WERI-Rb-1 (cell line): ENCODE data around the gene EYS.

Experiments
- DNase-seq: peaks from one replicate; pipeline ENCODE4 v3.0.0-alpha.2; 2020
- H3K27ac ChIP-seq: fragments of 250-450 bp; sonication (Bioruptor Pico); 2 replicates; pipeline ENCODE4 v1.5.1; 2020; ENCODE audit warnings: mild to moderate bottlenecking, moderate library complexity
- H3K27me3 ChIP-seq: fragments of 250-450 bp; sonication (Bioruptor Pico); 2 replicates; pipeline ENCODE4 v1.5.1; 2021; ENCODE audit warnings: mild to moderate bottlenecking, low read depth, moderate library complexity; ENCODE audit not compliant: insufficient read depth, severe bottlenecking
- H3K36me3 ChIP-seq: fragments of 250-450 bp; sonication (Bioruptor Pico); 2 replicates; pipeline ENCODE4 v1.5.1; 2020; ENCODE audit warnings: mild to moderate bottlenecking, moderate library complexity
- H3K4me3 ChIP-seq: 2 replicates; pipeline ENCODE4 v1.5.1; 2011; ENCODE audit warnings: low read depth, mild to moderate bottlenecking, control low read depth, low read length
- H3K9me3 ChIP-seq: fragments of 250-450 bp; sonication (Bioruptor Pico); 2 replicates; pipeline ENCODE4 v1.5.1; 2021; ENCODE audit warnings: mild to moderate bottlenecking, moderate library complexity; ENCODE audit not compliant: severe bottlenecking
- TF ChIP-seq, protein P1 (sequence below): IDR thresholded peaks from 2 replicates; pipeline ENCODE4 v1.5.1; 2011; ENCODE audit warnings: low read depth, mild to moderate bottlenecking, control low read depth, inconsistent platforms, low read length

EYS gene

DNA sequence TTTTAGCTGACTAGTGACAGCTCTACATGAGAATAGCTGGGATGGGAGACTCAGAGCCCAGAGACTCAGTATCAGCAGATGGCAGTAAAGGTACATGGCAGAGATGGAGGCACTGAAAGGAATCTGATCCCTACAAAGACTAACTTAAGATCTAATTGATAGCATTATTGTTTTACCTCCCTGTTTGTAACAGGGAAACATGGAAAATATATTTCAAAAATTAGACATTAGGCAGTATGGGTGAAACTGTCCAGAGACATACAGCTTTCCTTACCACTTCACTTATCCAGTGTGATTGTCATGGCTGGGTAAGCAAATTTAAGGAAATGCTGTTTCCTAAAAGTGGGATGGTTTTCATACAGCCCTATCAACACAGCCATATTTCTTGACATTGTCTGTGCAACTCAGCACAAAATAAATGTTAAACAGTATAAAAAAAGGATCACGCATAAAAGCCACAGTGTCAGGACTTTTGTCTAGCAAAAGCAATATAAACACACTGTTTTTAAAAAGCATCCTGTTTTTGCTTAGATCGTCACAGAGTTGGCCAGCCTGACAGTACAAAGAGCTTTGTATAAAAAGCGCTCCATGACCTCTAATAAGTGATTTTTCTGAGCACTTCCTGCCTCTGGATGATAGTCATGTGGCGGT lies 1694.5 kb downstream of the EYS start:
- Histone ChIP-seq H3K4me3 (no peak overlapping the region), H3K27ac (no peak overlapping the region), H3K27me3 (no peaks in the 10 kb centered on the region), H3K9me3 (no peaks in the 10 kb centered on the region), H3K36me3 (no peaks in the 10 kb centered on the region)
- peak; percentile 52 for DNase-seq
- TF ChIP-seq, protein P1, sequence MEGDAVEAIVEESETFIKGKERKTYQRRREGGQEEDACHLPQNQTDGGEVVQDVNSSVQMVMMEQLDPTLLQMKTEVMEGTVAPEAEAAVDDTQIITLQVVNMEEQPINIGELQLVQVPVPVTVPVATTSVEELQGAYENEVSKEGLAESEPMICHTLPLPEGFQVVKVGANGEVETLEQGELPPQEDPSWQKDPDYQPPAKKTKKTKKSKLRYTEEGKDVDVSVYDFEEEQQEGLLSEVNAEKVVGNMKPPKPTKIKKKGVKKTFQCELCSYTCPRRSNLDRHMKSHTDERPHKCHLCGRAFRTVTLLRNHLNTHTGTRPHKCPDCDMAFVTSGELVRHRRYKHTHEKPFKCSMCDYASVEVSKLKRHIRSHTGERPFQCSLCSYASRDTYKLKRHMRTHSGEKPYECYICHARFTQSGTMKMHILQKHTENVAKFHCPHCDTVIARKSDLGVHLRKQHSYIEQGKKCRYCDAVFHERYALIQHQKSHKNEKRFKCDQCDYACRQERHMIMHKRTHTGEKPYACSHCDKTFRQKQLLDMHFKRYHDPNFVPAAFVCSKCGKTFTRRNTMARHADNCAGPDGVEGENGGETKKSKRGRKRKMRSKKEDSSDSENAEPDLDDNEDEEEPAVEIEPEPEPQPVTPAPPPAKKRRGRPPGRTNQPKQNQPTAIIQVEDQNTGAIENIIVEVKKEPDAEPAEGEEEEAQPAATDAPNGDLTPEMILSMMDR = peak; percentile 88

DNA sequence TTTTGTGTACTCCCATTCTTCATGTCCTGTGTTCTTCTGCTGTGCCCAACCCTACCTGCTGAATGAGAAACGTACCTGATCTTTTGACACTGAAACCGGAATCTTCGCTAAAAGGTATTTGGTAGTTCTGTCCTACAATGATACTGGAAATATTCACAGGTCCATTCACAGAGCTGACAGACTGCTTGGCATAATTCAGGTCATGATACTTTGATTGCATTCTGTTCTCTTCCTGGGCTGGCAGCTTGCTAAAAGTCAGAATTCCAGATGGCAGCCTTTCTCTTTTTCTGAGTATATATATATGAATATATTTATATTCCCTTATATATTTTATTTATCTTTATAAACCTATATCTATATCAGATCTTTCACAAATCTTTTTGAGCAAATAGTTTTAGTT lies 1696.4 kb downstream of the EYS start:
- Histone ChIP-seq H3K36me3 (no peaks in the 10 kb centered on the region), H3K9me3 (no peaks in the 10 kb centered on the region), H3K27me3 (no peaks in the 10 kb centered on the region), H3K4me3 (no peak overlapping the region), H3K27ac (no peak overlapping the region)
- TF ChIP-seq, protein P1 = no peak
- DNase-seq = no peak

DNA sequence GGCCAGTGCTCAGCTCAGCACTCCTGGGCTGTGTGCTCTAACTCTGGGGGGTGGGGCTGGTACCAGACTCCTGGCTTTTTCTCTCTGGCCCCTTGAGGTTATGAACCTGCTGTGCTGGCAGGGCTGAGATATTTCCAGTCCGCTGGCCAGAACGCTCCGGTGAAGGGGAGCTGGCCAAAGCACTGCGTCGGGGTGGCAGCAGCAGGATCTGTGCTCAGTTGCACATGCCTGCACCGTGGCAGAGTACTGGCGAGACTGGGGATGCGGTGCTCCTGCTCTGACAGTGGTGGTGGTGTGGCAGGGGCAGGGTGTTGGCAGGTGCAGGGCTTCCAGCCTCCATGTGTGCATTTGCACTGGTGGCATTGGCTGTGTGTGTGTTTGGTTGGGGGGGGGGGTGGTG lies 1697.0 kb downstream of the EYS start:
- H3K27me3 ChIP-seq = no peaks in the 10 kb centered on the region
- no peak for DNase-seq
- H3K9me3 ChIP-seq = no peaks in the 10 kb centered on the region
- no peak overlapping the region for H3K4me3 ChIP-seq
- no peak overlapping the region for H3K27ac ChIP-seq
- H3K36me3 ChIP-seq = no peaks in the 10 kb centered on the region
- TF ChIP-seq, protein P1 = no peak

DNA sequence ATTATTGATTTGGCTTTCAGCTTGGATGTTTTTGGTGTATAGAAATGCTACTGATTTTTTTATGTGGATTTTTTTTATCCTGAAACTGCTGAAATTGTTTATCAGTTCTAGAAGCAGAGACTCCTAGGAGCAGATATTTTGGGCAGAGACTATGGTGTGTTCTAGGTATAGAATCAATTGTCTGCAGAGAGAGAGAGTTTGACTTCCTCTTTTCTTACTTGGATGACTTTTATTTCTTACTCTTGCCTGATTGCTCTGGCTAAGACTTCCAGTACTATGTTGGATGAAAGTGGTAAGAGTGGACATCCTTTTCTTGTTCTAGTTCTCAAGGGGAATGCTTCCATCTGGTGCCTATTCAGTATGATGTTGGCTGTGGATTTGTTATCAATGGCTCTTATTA lies 1700.8 kb downstream of the EYS start:
- H3K27me3 ChIP-seq = no peaks in the 10 kb centered on the region
- no peaks in the 10 kb centered on the region for H3K36me3 ChIP-seq
- TF ChIP-seq, protein P1 = no peak
- H3K9me3 ChIP-seq = no peaks in the 10 kb centered on the region
- no peak overlapping the region for H3K4me3 ChIP-seq
- no peak overlapping the region for H3K27ac ChIP-seq
- DNase-seq = no peak

DNA sequence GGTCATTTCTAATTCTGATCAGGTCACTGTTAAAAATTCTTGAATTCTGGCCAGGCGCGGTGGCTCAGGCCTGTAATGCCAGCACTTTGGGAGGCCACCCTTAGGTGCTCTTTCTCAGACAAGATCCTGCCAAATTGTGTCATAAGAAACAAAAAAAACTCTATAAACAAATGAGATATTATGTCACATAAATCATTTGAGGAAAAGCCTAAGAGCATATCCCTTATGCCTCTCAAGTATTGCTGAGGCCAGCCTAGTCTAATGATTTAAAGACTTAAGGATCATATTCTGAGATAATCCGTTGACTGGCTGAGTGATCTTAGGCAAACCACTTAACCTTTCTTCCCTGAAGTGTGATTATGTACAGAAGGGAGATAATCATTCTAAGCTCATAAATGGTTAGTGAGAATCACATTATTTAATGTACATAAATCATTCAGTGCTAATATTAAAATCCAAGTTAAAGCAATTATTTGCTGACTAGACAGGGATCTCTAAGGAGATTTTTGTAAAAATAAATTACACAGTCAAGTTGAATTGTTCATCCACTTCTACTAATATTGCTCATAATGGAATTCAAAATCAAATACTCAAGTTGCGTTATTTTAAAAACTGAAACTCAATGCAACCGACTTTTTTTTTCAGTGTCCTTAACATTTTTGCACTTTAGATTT lies 1706.1 kb downstream of the EYS start:
- no peaks in the 10 kb centered on the region for H3K36me3 ChIP-seq
- no peak overlapping the region for H3K27ac ChIP-seq
- TF ChIP-seq, protein P1 = no peak
- no peaks in the 10 kb centered on the region for H3K27me3 ChIP-seq
- H3K4me3 ChIP-seq = no peak overlapping the region
- DNase-seq = no peak
- H3K9me3 ChIP-seq = no peaks in the 10 kb centered on the region
